K562 (cell line): ENCODE measurements around the gene LAMTOR4. TPM values are rescaled to one million over a fixed set of nuclear protein-coding genes. Genes with fewer than 3 reads are reported as not detected.
A peak's percentile ranks its signal among the peaks of the same experiment; 100 is the strongest.

ENCODE experiments used
- ATAC-seq: fragments of 200-7000 bp; cut with Tn5 transposase; 3 replicates; pipeline ENCODE4 v1.9.1; 2020; ENCODE audit warnings: moderate library complexity
- BruUV-seq: library from RNA; stranded (reverse); fragments of 400-500 nt; replicated peaks from 2 replicates; lab custom pipeline; 2021; lab: Mats Ljungman, UMichigan
- CTCF ChIA-PET: fragments of 300-600 bp; formaldehyde crosslinking; extraction: SDS; loops from one replicate; lab custom pipeline; 2021; ENCODE audit warnings: low intra/inter-chr PET ratio; lab: Yijun Ruan, JAX
- POLR2A ChIA-PET: fragments of 300-600, 350-650 bp; sonication (Branson Sonifier 250); formaldehyde crosslinking; extraction: SDS; loops from one replicate; lab custom pipeline; 2021; ENCODE audit warnings: antibody characterized with exemption, inconsistent platforms; lab: Yijun Ruan, JAX
- DNase-seq, 4 experiments: peaks; one replicate each; pipeline versions ENCODE4 v3.0.0 to v3.0.0-alpha.2; 2011 to 2018; ENCODE audit warnings: low spot score in 3 of 4, mixed read lengths in 3 of 4; ENCODE audit errors: extremely low read depth in 1 of 4
- FAIRE-seq: peaks from 2 replicates; lab custom pipeline; 2011; peaks lifted over from hg19 to GRCh38; lab: Jason Lieb, UNC
- H2AFZ ChIP-seq: 2 replicates; pipeline ENCODE4 v1.6.0; 2011; ENCODE audit warnings: low read depth, low read length, control low read depth, inconsistent platforms
- H3K27ac ChIP-seq: fragments of 200-600 bp; 3 replicates; pipeline ENCODE4 v1.8.0; 2011; ENCODE audit warnings: low read depth, mild to moderate bottlenecking, control low read depth, inconsistent platforms, low read length, moderate library complexity, mixed read lengths; ENCODE audit errors: extremely low read depth
- H3K27me3 ChIP-seq, 2 experiments: fragments of 300-600 bp in 1 of 2; 2 replicates in 1 of 2; 3 replicates in 1 of 2; pipeline versions ENCODE4 v1.6.0 to v1.8.0; 2011; ENCODE audit warnings: inconsistent platforms in 2 of 2, low read length in 2 of 2, mild to moderate bottlenecking in 1 of 2, mixed read lengths in 1 of 2, moderate library complexity in 1 of 2; ENCODE audit not compliant: control insufficient read depth in 2 of 2, insufficient read depth in 2 of 2
- H3K36me3 ChIP-seq: fragments of 300-600 bp; 3 replicates; pipeline ENCODE4 v1.8.0; 2011; ENCODE audit warnings: mild to moderate bottlenecking, low read length, inconsistent platforms; ENCODE audit not compliant: control insufficient read depth, insufficient read depth
- H3K4me1 ChIP-seq, 2 experiments: fragments of 200-600 bp in 1 of 2; replicated peaks in 1 of 2; 2 replicates in 1 of 2; 3 replicates in 1 of 2; pipeline versions ENCODE4 v1.5.1 to v1.8.0; 2011; ENCODE audit warnings: inconsistent platforms in 2 of 2, low read length in 2 of 2, mild to moderate bottlenecking in 1 of 2, mixed read lengths in 1 of 2, moderate library complexity in 1 of 2; ENCODE audit not compliant: control insufficient read depth in 2 of 2, insufficient read depth in 2 of 2
- H3K4me2 ChIP-seq: 2 replicates; pipeline ENCODE4 v1.6.1; 2011; ENCODE audit warnings: low read length, control low read depth, inconsistent platforms, mixed read lengths; ENCODE audit not compliant: insufficient read depth
- H3K4me3 ChIP-seq: fragments of 200-600 bp; sonication (generic), shearing (Covaris generic); 2 replicates; pipeline ENCODE4 v1.5.1; 2016; ENCODE audit warnings: control low read depth, inconsistent platforms
- H3K79me2 ChIP-seq: fragments of 200-600 bp; 3 replicates; pipeline ENCODE4 v1.8.0; 2011; ENCODE audit warnings: low read length, inconsistent platforms; ENCODE audit not compliant: control insufficient read depth, insufficient read depth
- H3K9ac ChIP-seq, 2 experiments: 2 replicates each; pipeline versions ENCODE4 v1.6.0 to v1.6.1; 2011; ENCODE audit warnings: low read depth in 2 of 2, low read length in 2 of 2, control low read depth in 1 of 2, inconsistent platforms in 1 of 2, mild to moderate bottlenecking in 1 of 2, mixed read lengths in 1 of 2; ENCODE audit not compliant: insufficient read depth in 1 of 2
- H3K9me1 ChIP-seq: one replicate; pipeline ENCODE4 v1.6.0; 2011; ENCODE audit warnings: inconsistent platforms, mild to moderate bottlenecking, low read length, moderate library complexity; ENCODE audit not compliant: control insufficient read depth, insufficient read depth
- H3K9me3 ChIP-seq: replicated peaks from 2 replicates; pipeline ENCODE4 v1.5.1; 2011; ENCODE audit warnings: low read depth, low read length, inconsistent platforms; ENCODE audit not compliant: control insufficient read depth, insufficient read depth
- H4K20me1 ChIP-seq: replicated peaks from 2 replicates; pipeline ENCODE4 v1.6.1; 2011; ENCODE audit warnings: low read length, inconsistent platforms, mixed read lengths; ENCODE audit not compliant: control insufficient read depth, insufficient read depth
- FOXK2 ChIP-seq, 2 experiments: fragments of 450-650 bp; IDR thresholded peaks in 1 of 2; conservative IDR thresholded peaks in 1 of 2; 2 replicates each; pipeline ENCODE4 v1.6.1; 2016; ENCODE audit warnings: low read depth in 2 of 2, mild to moderate bottlenecking in 1 of 2
- FUS ChIP-seq: fragments of 200-400 bp; formaldehyde crosslinking; optimal IDR thresholded peaks from 2 replicates; pipeline ENCODE3; 2017; ENCODE audit warnings: low read depth, low read length
- HCFC1 ChIP-seq: IDR thresholded peaks from 2 replicates; pipeline ENCODE4 v1.6.1; 2012; ENCODE audit warnings: low read depth, low read length, improper control_type of control experiment
- SP1 ChIP-seq: sonication (generic); formaldehyde crosslinking; IDR thresholded peaks from 2 replicates; pipeline ENCODE4 v1.8.1; 2022; ENCODE audit warnings: mild to moderate bottlenecking, missing genetic modification reagents
- ZNF175 ChIP-seq: fragments of 200-800 bp; sonication (Bioruptor generic); IDR thresholded peaks from 2 replicates; pipeline ENCODE4 v1.6.1; 2016; ENCODE audit warnings: low read depth, mild to moderate bottlenecking, missing genetic modification characterization, missing compliant biosample characterization
- WGBS: fragments of 100-300 bp; shearing (Covaris generic); methylation state at CpG from one replicate; pipeline ENCODE4 v1.1.6; 2016; ENCODE audit warnings: low coverage, mixed read lengths; ENCODE audit not compliant: insufficient coverage; ENCODE audit errors: missing lambda C conversion rate; 5-methylcytosine and 5-hydroxymethylcytosine counted together
- in situ Hi-C: fragments of 300-500 bp; cut with MboI; formaldehyde crosslinking; loops from 4 replicates; pipeline ENCODE4 v1.15.0; 2018; ENCODE audit warnings: inconsistent platforms, mixed read lengths
- intact Hi-C: fragments of 100-400 bp; cut with micrococcal nuclease; formaldehyde crosslinking; loops from 2 replicates; pipeline ENCODE4 v1.14.2; 2022
- polyA plus RNA-seq, 8 experiments: library from polyadenylated mRNA; depleted of rRNA in 4 of 8; stranded (reverse) in 5 of 8; unstranded in 3 of 8; fragments of >200 nt; fragmentation: Nextera tagmentation in 2 of 8; fragmentation: Illumina TruSeq in 1 of 8; extraction: Ambion mirVana in 2 of 8; extraction: Trizol in 1 of 8; gene quantifications; 2 replicates each; pipeline versions ENCODE4 v1.2.1 to v1.2.3, GENCODE V29; 2011 to 2014; ENCODE audit warnings: inconsistent platforms in 1 of 8, missing spikeins in 1 of 8
- total RNA-seq, 7 experiments: library from RNA; depleted of rRNA in 6 of 7; stranded (reverse); fragments of >200 nt in 6 of 7; fragmentation: Illumina TruSeq in 2 of 7; extraction: Trizol in 2 of 7; gene quantifications; 2 replicates each; pipeline versions ENCODE4 v1.2.1 to v1.2.3, GENCODE V29; 2011 to 2021; ENCODE audit warnings: low replicate concordance in 1 of 7
- TF ChIP-seq, protein P1 (sequence below): sonication (generic); formaldehyde crosslinking; IDR thresholded peaks from 2 replicates; pipeline ENCODE4 v1.8.1; 2022; ENCODE audit warnings: missing genetic modification reagents
- TF ChIP-seq, protein P2 (sequence below): fragments of 450-650 bp; formaldehyde crosslinking; IDR thresholded peaks from 2 replicates; pipeline ENCODE4 v1.4.0; 2022; ENCODE audit warnings: mild to moderate bottlenecking, moderate library complexity
- TF ChIP-seq, protein P3 (sequence below), 2 experiments: fragments of 450-650 bp in 1 of 2; sonication (generic) in 1 of 2; formaldehyde crosslinking in 1 of 2; IDR thresholded peaks; 2 replicates each; pipeline versions ENCODE4 v1.7.1 to v1.9.0; 2016 to 2022; ENCODE audit warnings: inconsistent platforms in 1 of 2, mild to moderate bottlenecking in 1 of 2, missing genetic modification reagents in 1 of 2

Gene LAMTOR4
- total and polyA plus RNA-seq, 9 of the 15 experiments (the other 6 are each of a cell fraction or from before 2014, with no cell fraction given) = 79.6 to 314 (median 195) TPM

DNA sequence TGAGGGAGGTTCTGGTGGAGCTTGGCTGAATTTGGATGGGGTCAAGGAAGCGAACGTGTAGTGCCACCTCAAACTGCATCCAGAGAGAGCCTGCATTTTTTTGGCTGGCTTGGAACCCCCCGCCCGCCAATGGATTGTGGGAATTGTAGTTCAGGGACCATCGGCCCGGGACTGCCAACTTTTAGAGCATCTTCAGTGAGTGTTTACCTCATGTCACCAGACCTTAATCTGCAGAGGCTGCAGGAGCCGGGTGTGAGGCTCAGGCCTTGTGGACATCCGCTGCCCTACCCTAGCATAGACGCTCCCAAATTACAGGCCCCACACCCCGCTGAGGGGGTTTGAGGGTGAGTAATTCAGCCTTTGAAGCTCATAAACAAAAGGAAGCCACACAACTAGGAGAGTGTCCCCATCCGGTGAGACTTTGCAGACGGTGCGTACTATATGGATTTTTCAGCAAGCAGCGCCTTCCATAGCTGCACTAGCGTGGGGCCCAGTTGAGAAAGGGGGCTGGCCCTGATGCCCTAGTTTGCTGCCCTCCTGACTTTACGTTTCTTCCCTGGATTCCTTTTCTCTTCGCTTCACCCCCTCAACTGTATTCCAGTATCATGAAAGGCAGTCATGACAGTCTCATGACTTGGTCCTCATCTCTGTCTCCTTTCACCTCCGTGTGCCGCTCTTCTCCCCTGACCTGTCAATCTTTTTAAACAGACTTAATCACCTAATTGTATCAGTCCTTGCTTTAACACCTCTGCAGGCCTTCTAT lies 28.6 kb upstream of the LAMTOR4 start:
- FAIRE-seq = peak; percentile 29
- Histone ChIP-seq H3K4me3 (peak overlapping the region; percentile 72), H3K27me3 (no peaks in the 10 kb centered on the region), H3K27ac (peak overlapping the region; percentile 88), H4K20me1 (0 out of 2 replicates have a peak, but pooled peaks cover 4% of the 10 kb centered on the region), H3K9me3 (no peaks in the 10 kb centered on the region), H3K4me2 (peak overlapping the region; percentile 99), H3K9ac (peak overlapping the region; percentile 86 to 88), H3K79me2 (peaks cover 22% of the 10 kb centered on the region), H3K4me1 (peaks cover 30 to 48% of the 10 kb centered on the region in 2 experiments), H3K36me3 (peaks cover 1% of the 10 kb centered on the region; the same call in 1 of the 3 replicates), H2AFZ (peak overlapping the region; percentile 95), H3K9me1 (no peaks in the 10 kb centered on the region)
- intact Hi-C loops (loop anchor here (1.0 to 2.0 kb wide), 2 partner anchors 19 to 38 kb away; partner anchors contain the start of genes AP4M1 and MCM7), in situ Hi-C loops (loop anchor here (10.0 kb wide), 1 partner anchor 1715 kb away; no protein-coding TSS in a partner anchor)
- ATAC-seq = peak; percentile 68
- 15% methylated on average over 19 of the region's 19 CpGs for WGBS
- POLR2A ChIA-PET = interaction anchor here (0.7 to 1.7 kb wide), 5 partner anchors 11 to 99 kb away, joined by 3 to 15 read pairs (median 3); partner anchors contain the start of genes AP4M1 and MCM7
- CTCF ChIA-PET = no interaction called here
- TSS peak; percentile 85 for BruUV-seq
- peak; percentile 59 to 77 (median 66) for DNase-seq
- TF ChIP-seq, protein P1, sequence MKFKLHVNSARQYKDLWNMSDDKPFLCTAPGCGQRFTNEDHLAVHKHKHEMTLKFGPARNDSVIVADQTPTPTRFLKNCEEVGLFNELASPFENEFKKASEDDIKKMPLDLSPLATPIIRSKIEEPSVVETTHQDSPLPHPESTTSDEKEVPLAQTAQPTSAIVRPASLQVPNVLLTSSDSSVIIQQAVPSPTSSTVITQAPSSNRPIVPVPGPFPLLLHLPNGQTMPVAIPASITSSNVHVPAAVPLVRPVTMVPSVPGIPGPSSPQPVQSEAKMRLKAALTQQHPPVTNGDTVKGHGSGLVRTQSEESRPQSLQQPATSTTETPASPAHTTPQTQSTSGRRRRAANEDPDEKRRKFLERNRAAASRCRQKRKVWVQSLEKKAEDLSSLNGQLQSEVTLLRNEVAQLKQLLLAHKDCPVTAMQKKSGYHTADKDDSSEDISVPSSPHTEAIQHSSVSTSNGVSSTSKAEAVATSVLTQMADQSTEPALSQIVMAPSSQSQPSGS (CRISPR knock-in tag) = no peak
- TF ChIP-seq, protein P2, sequence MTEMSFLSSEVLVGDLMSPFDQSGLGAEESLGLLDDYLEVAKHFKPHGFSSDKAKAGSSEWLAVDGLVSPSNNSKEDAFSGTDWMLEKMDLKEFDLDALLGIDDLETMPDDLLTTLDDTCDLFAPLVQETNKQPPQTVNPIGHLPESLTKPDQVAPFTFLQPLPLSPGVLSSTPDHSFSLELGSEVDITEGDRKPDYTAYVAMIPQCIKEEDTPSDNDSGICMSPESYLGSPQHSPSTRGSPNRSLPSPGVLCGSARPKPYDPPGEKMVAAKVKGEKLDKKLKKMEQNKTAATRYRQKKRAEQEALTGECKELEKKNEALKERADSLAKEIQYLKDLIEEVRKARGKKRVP = no peak
- no peak for TF ChIP-seq FUS
- TF ChIP-seq HCFC1 = peak; percentile 88
- no peak for TF ChIP-seq ZNF175 (CRISPR knock-in tag)
- no peak for TF ChIP-seq SP1 (CRISPR knock-in tag)
- TF ChIP-seq, protein P3, sequence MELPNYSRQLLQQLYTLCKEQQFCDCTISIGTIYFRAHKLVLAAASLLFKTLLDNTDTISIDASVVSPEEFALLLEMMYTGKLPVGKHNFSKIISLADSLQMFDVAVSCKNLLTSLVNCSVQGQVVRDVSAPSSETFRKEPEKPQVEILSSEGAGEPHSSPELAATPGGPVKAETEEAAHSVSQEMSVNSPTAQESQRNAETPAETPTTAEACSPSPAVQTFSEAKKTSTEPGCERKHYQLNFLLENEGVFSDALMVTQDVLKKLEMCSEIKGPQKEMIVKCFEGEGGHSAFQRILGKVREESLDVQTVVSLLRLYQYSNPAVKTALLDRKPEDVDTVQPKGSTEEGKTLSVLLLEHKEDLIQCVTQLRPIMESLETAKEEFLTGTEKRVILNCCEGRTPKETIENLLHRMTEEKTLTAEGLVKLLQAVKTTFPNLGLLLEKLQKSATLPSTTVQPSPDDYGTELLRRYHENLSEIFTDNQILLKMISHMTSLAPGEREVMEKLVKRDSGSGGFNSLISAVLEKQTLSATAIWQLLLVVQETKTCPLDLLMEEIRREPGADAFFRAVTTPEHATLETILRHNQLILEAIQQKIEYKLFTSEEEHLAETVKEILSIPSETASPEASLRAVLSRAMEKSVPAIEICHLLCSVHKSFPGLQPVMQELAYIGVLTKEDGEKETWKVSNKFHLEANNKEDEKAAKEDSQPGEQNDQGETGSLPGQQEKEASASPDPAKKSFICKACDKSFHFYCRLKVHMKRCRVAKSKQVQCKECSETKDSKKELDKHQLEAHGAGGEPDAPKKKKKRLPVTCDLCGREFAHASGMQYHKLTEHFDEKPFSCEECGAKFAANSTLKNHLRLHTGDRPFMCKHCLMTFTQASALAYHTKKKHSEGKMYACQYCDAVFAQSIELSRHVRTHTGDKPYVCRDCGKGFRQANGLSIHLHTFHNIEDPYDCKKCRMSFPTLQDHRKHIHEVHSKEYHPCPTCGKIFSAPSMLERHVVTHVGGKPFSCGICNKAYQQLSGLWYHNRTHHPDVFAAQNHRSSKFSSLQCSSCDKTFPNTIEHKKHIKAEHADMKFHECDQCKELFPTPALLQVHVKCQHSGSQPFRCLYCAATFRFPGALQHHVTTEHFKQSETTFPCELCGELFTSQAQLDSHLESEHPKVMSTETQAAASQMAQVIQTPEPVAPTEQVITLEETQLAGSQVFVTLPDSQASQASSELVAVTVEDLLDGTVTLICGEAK (IDR thresholded peaks at IDR 0.05) = no peak
- TF ChIP-seq, protein P3 (CRISPR knock-in tag; IDR thresholded peaks at IDR 0.05) = no peak
- TF ChIP-seq FOXK2 (conservative IDR thresholded peaks at IDR 0.05 in 1 of 2, IDR thresholded peaks at IDR 0.05 in 1 of 2; ENCODE audit: low read depth in 2 of 2) = peak; percentile 52 to 62; a peak in 3 of 4 replicates
